GM19455 (cell line): ENCODE data around the gene CMPK2.

Source experiments
- ATAC-seq: cut with Tn5 transposase; IDR thresholded peaks from one replicate; pipeline ENCODE4 v1.9.1; 2021; ENCODE audit not compliant: unreplicated experiment

Gene CMPK2

GRCh38 chr2:6845312-6845711 is 20.4 kb downstream of the CMPK2 start:
- ATAC-seq = no peak

GRCh38 chr2:6841537-6842287 is 24.0 kb downstream of the CMPK2 start:
- ATAC-seq = no peak

GRCh38 chr2:6838673-6839319 is 26.9 kb downstream of the CMPK2 start:
- ATAC-seq = no peak

- no peak for ATAC-seq
These were observed 30.2 kb downstream of the CMPK2 start for GRCh38 chr2:6835467-6835866.

- no peak for ATAC-seq
These were observed 31.5 kb downstream of the CMPK2 start for GRCh38 chr2:6834163-6834562.

- ATAC-seq = no peak
These were observed 32.5 kb downstream of the CMPK2 start for GRCh38 chr2:6833300-6833604.

- no peak for ATAC-seq
These were observed 33.0 kb downstream of the CMPK2 start for GRCh38 chr2:6832596-6833299.

- ATAC-seq = no peak
These were observed 34.5 kb downstream of the CMPK2 start for GRCh38 chr2:6831229-6831628.

GRCh38 chr2:6828299-6828584 is 37.5 kb downstream of the CMPK2 start:
- ATAC-seq = no peak

GRCh38 chr2:6827566-6828298 is 38.0 kb downstream of the CMPK2 start:
- no peak for ATAC-seq

- peak; percentile 89 for ATAC-seq
These were observed 39.4 kb downstream of the CMPK2 start for GRCh38 chr2:6826081-6826913.

- no peak for ATAC-seq
These were observed 40.7 kb downstream of the CMPK2 start for GRCh38 chr2:6824962-6825361.

- ATAC-seq = no peak
These were observed 42.6 kb downstream of the CMPK2 start for GRCh38 chr2:6823111-6823510.

GRCh38 chr2:6822406-6822805 is 43.3 kb downstream of the CMPK2 start:
- no peak for ATAC-seq

GRCh38 chr2:6820903-6821584 is 44.7 kb downstream of the CMPK2 start:
- ATAC-seq = no peak

GRCh38 chr2:6820236-6820635 is 45.5 kb downstream of the CMPK2 start:
- no peak for ATAC-seq

GRCh38 chr2:6819668-6820067 is 46.0 kb downstream of the CMPK2 start:
- no peak for ATAC-seq

- ATAC-seq = no peak
These were observed 47.7 kb downstream of the CMPK2 start for GRCh38 chr2:6818012-6818411.

GRCh38 chr2:6814869-6815268 is 50.8 kb downstream of the CMPK2 start:
- ATAC-seq = no peak

GRCh38 chr2:6814312-6814711 is 51.4 kb downstream of the CMPK2 start:
- ATAC-seq = no peak
